Right lobe of liver (tissue), 6 donors: Measurements from ENCODE around the gene CDH7. TPM values are rescaled to one million over a fixed set of nuclear protein-coding genes. Genes with fewer than 3 reads are reported as not detected.

Experiments
- ATAC-seq, 4 donors: fragments of 200-7000 bp; cut with Tn5 transposase; one replicate each; pipeline ENCODE4 v1.9.1; 2020; ENCODE audit warnings: mild to moderate bottlenecking in 4 of 4, moderate library complexity in 4 of 4
- DNase-seq, 3 donors: peaks; one replicate each; pipeline ENCODE4 v3.0.0-alpha.2; 2020
- H3K27ac ChIP-seq, 3 donors: fragments of 200-600 bp; one replicate each; pipeline ENCODE4 v1.8.0; 2022
- H3K27me3 ChIP-seq, 2 donors: fragments of 200-600 bp; one replicate each; pipeline ENCODE4 v1.8.0; 2022
- H3K36me3 ChIP-seq, 4 donors: fragments of 200-600 bp; sonication (generic) in 1 of 4; one replicate each; pipeline versions ENCODE4 v1.5.1 to v1.8.0; 2017 to 2022; ENCODE audit warnings: control low read depth in 1 of 4
- H3K4me1 ChIP-seq, 4 donors: fragments of 200-600 bp; sonication (generic) in 1 of 4; one replicate each; pipeline versions ENCODE4 v1.5.1 to v1.8.0; 2017 to 2022; ENCODE audit warnings: control low read depth in 1 of 4
- H3K4me3 ChIP-seq, 3 donors: fragments of 200-600 bp; one replicate each; pipeline ENCODE4 v1.8.0; 2022
- H3K9me3 ChIP-seq, 4 donors: fragments of 200-600 bp; sonication (generic) in 1 of 4; one replicate each; pipeline versions ENCODE4 v1.5.1 to v1.8.0; 2017 to 2022; ENCODE audit warnings: control low read depth in 1 of 4
- CTCF ChIP-seq, 4 donors: fragments of 200-600 bp in 3 of 4; fragments of 450-650 bp in 1 of 4; IDR thresholded peaks; one replicate each; pipeline versions ENCODE4 v1.5.1 to v1.8.0; 2016 to 2022; ENCODE audit warnings: antibody characterized with exemption in 4 of 4, mild to moderate bottlenecking in 2 of 4
- POLR2A ChIP-seq: fragments of 450-650 bp; IDR thresholded peaks from one replicate; pipeline ENCODE4 v1.6.1; 2017; ENCODE audit warnings: antibody characterized with exemption, mild to moderate bottlenecking
- WGBS: methylation state at CpG from one replicate; pipeline ENCODE4 v1.1.6; 2018; ENCODE audit warnings: low coverage, low lambda C conversion rate; ENCODE audit not compliant: insufficient coverage; ENCODE audit errors: missing lambda C conversion rate; 5-methylcytosine and 5-hydroxymethylcytosine counted together
- intact Hi-C, 2 donors: fragments of 100-400 bp; cut with DNase I; formaldehyde crosslinking; loops; one replicate each; pipeline versions ENCODE4 v1.11.2 to v1.14.1; 2022
- total RNA-seq, 6 experiments: library from RNA; depleted of rRNA in 2 of 6; stranded (reverse); fragments of >200 nt in 2 of 6; fragmentation: NEBNext Ultra II Directional in 3 of 6; extraction: Animal tissue kit (Norgen Biotek cat#: 25700) in 3 of 6; gene quantifications; one replicate each; pipeline versions ENCODE4 v1.1.0 to v1.2.4, GENCODE V29; 2016 to 2023
- donor health status: DM: no; HTN: yes; CAD: no.
- donor health status: DM: no; HTN: no; CAD: no.
- donor health status: DM: no; HTN: no; CAD: no.
- donor health status: DM: no; HTN: yes; CAD: no.
- donor health status: DM: no; HTN: yes; CAD: no.

Gene CDH7
- total RNA-seq, 6 experiments from 2014 or later: not detected

GRCh38 chr18:65753520-65753919 is 2.7 kb downstream of the CDH7 start:
- Histone ChIP-seq H3K4me3 (no peak overlapping the region), H3K27me3 (peaks cover 0 to 9% of the 10 kb centered on the region in 2 donors), H3K4me1 (peaks cover 0 to 5% (median 0%) of the 10 kb centered on the region in 4 donors), H3K36me3 (no peaks in the 10 kb centered on the region), H3K27ac (no peak overlapping the region), H3K9me3 (no peaks in the 10 kb centered on the region)
- WGBS: 0% methylated on average over 2 of the region's 2 CpGs
- ATAC-seq (peak in 1 of 4 donors; percentile 23), DNase-seq (no peak)
- TF ChIP-seq CTCF (IDR thresholded peaks at IDR 0.05): peak in 2 of 4 donors; percentile 11 to 13
- no peak for TF ChIP-seq POLR2A
- intact Hi-C loops: no loop called here

- Histone ChIP-seq H3K27ac (no peak overlapping the region), H3K4me1 (peaks cover 0 to 5% (median 0%) of the 10 kb centered on the region in 4 donors), H3K36me3 (no peaks in the 10 kb centered on the region), H3K4me3 (no peak overlapping the region), H3K27me3 (peaks cover 0 to 9% of the 10 kb centered on the region in 2 donors), H3K9me3 (no peaks in the 10 kb centered on the region)
- intact Hi-C loops: no loop called here
- DNase-seq (no peak), ATAC-seq (no peak)
- WGBS: 10% methylated on average over 3 of the region's 3 CpGs
- TF ChIP-seq POLR2A: no peak
- TF ChIP-seq CTCF (IDR thresholded peaks at IDR 0.05): no peak
Observed at GRCh38 chr18:65754121-65754520, 3.3 kb downstream of the CDH7 start.

- no peak overlapping the region for H3K27ac ChIP-seq
- intact Hi-C loops: no loop called here
- H3K9me3 ChIP-seq: no peaks in the 10 kb centered on the region
- H3K36me3 ChIP-seq: no peaks in the 10 kb centered on the region
- H3K4me1 ChIP-seq: peaks cover 0 to 2% (median 0%) of the 10 kb centered on the region in 4 donors
- DNase-seq (no peak), ATAC-seq (no peak)
- no peak overlapping the region for H3K4me3 ChIP-seq
- TF ChIP-seq POLR2A: no peak
- no peak for TF ChIP-seq CTCF (IDR thresholded peaks at IDR 0.05)
- H3K27me3 ChIP-seq: peaks cover 0 to under 1% of the 10 kb centered on the region in 2 donors
Observed at GRCh38 chr18:65755616-65756015, 4.8 kb downstream of the CDH7 start.

GRCh38 chr18:65760457-65760856 is 9.6 kb downstream of the CDH7 start:
- TF ChIP-seq POLR2A: no peak
- no peak for TF ChIP-seq CTCF (IDR thresholded peaks at IDR 0.05)
- no peaks in the 10 kb centered on the region for H3K4me1 ChIP-seq
- no peak overlapping the region for H3K4me3 ChIP-seq
- no peaks in the 10 kb centered on the region for H3K36me3 ChIP-seq
- no peak overlapping the region for H3K27ac ChIP-seq
- no peaks in the 10 kb centered on the region for H3K27me3 ChIP-seq
- 29% methylated on average over 1 of the region's 1 CpG for WGBS
- H3K9me3 ChIP-seq: no peaks in the 10 kb centered on the region
- ATAC-seq (no peak), DNase-seq (no peak)
- intact Hi-C loops: no loop called here
